Measurements from ENCODE around the gene HCN3.

Gene HCN3

DNA sequence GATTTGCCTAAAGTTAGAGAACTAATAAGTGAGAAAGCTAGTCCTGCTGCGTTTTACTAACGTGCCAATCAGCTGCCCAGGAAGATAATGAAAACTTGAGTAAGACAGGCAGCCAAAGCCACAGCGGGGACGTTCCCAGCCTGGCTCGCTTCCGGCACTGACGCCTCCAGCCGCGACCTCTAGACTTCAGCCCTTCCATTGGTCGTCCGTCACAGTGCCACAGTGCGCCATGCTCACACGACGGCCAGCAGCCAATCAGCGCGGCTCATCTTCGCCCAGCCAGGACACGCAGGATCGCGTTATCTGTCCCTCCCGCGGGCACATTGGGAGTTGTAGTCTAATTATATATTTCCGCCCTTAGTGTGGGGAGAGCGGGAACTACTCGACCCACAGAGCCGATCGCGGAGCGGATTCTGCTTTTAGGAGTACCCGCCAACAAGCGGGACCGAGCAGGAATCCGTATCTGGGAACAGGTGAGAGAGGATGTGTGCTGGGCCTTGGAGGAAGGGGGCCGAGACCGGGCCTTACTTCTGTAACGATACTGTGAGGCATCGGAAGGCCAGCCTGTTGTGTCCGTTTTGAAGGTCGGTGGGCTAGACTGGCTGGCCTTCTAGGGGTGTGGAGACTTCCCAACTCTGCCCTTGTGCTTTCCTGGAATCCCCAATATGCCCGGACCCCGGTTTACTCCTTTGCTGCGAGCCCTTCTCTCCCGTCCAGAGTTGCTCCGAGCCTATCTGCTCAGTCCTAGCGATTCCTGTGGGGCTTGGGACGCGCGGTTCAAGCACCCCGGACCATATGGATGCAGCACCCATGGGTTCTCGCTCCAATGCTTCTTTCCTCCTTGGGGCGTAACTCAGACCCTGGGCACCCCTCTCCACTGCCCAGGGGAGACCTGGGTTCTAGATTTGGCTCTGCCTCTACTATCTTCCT is 31.5 kb downstream of the HCN3 start, which contains the start of gene FDPS:
Gene FDPS, plus strand, starts transcription at position 374 of the 930 bp plus-strand sequence. CDS start 924 bp downstream, outside the sequence.
- H3K79me2 ChIP-seq = peaks cover 3% of the 10 kb centered on the region
- peak within 1 kb of the TSS; percentile 57 for H3K9ac ChIP-seq
- H3K27ac ChIP-seq = peak within 1 kb of the TSS; percentile 90
- no peaks in the 10 kb centered on the region for H3K9me3 ChIP-seq (ENCODE audit: control insufficient read depth, low read length)
- H3K36me3 ChIP-seq (ENCODE audit: control insufficient read depth, insufficient read depth, low read length) = no peaks in the 10 kb centered on the region
- peak within 1 kb of the TSS; percentile 95 for H2AFZ ChIP-seq
- peak within 1 kb of the TSS; percentile 90 for H3K4me2 ChIP-seq (ENCODE audit: low read length)
- H3K4me3 ChIP-seq (ENCODE audit: low read depth, low read length) = peak within 1 kb of the TSS; percentile 98
- TF ChIP-seq, protein P1, sequence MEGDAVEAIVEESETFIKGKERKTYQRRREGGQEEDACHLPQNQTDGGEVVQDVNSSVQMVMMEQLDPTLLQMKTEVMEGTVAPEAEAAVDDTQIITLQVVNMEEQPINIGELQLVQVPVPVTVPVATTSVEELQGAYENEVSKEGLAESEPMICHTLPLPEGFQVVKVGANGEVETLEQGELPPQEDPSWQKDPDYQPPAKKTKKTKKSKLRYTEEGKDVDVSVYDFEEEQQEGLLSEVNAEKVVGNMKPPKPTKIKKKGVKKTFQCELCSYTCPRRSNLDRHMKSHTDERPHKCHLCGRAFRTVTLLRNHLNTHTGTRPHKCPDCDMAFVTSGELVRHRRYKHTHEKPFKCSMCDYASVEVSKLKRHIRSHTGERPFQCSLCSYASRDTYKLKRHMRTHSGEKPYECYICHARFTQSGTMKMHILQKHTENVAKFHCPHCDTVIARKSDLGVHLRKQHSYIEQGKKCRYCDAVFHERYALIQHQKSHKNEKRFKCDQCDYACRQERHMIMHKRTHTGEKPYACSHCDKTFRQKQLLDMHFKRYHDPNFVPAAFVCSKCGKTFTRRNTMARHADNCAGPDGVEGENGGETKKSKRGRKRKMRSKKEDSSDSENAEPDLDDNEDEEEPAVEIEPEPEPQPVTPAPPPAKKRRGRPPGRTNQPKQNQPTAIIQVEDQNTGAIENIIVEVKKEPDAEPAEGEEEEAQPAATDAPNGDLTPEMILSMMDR (IDR thresholded peaks at IDR 0.05) = no peak
- H3K27me3 ChIP-seq (ENCODE audit: control insufficient read depth, insufficient read depth, low read length) = no peaks in the 10 kb centered on the region
- peaks cover 4% of the 10 kb centered on the region for H3K4me1 ChIP-seq

DNA sequence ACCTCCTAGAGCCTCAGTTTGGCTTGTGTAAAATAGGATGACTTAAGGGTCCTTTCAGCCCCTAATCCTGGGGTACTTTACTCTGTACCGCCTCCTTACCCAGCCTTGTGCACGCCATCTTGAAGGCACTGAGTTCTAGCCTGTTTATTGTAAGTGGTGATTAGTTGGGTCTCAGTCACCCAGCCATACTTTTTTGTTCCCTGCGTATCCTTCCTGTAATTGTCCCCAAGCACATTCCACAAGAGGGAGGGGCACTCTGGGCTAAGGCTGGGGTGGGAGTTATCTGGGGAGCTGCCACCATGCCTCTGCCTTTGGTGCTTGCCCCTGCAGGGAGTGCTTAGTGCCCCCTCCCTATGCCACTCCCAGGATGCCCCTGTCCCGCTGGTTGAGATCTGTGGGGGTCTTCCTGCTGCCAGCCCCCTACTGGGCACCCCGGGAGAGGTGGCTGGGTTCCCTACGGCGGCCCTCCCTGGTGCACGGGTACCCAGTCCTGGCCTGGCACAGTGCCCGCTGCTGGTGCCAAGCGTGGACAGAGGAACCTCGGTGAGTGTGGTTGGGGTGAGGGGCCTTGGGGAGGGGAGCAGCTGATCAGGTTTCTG is 32.3 kb downstream of the HCN3 start:
- Histone ChIP-seq H3K27me3 (ENCODE audit: control insufficient read depth, insufficient read depth, low read length) (no peaks in the 10 kb centered on the region), H3K36me3 (ENCODE audit: control insufficient read depth, insufficient read depth, low read length) (no peaks in the 10 kb centered on the region), H3K9me3 (ENCODE audit: control insufficient read depth, low read length) (no peaks in the 10 kb centered on the region), H3K79me2 (peaks cover 3% of the 10 kb centered on the region), H3K4me2 (ENCODE audit: low read length) (peak overlapping the region; percentile 90), H3K9ac (no peak overlapping the region), H3K4me1 (peaks cover 4% of the 10 kb centered on the region), H2AFZ (no peak overlapping the region), H3K27ac (peak overlapping the region; percentile 90), H3K4me3 (ENCODE audit: low read depth, low read length) (peak overlapping the region; percentile 98)
- TF ChIP-seq, protein P1 (IDR thresholded peaks at IDR 0.05) = no peak

DNA sequence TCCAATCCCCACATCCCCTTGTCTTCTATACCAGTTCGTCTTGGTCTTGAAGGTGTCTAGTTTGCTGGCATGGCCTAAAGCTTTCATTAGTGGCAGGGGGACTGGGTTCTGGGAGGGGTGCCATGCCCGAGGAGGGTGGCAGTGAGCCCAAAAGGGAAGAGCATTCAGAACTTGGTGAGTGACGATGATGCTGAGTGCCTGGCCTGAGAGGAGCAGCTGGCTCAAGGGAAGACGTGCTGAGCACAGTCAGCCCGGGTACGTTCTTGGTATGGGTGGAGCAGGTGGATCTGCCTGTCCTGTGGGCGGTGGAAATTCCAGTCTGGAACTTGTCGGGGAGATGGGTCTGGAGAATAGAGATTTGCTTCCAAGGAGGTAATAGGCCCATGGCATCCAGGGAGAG is 36.0 kb downstream of the HCN3 start:
- Histone ChIP-seq H3K9ac (no peak overlapping the region), H3K9me3 (ENCODE audit: control insufficient read depth, low read length) (no peaks in the 10 kb centered on the region)

DNA sequence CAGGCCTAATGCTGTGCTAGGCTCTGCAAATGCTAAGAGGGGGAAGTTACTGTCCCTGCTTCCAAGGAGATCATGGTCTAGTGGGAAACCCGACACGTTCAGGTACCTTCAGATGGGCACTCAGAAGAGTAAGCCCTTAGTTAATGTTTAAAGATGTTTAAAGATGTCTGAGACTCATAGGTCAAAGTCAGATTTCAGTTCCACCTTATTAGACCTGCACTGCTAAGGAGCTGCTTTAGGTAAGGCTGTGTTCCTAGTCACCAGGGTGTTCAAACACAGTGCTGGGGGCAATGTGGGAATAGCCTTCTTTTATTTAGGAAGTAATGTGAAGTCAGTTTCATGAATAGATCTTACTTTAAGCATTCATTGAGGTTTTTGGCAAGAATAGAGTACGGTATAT is 39.7 kb downstream of the HCN3 start:
- Histone ChIP-seq H2AFZ (no peak overlapping the region), H3K4me3 (ENCODE audit: low read depth, low read length) (no peak overlapping the region), H3K79me2 (no peaks in the 10 kb centered on the region), H3K4me1 (no peaks in the 10 kb centered on the region), H3K9ac (no peak overlapping the region), H3K4me2 (ENCODE audit: low read length) (no peak overlapping the region), H3K9me3 (ENCODE audit: control insufficient read depth, low read length) (no peaks in the 10 kb centered on the region), H3K36me3 (ENCODE audit: control insufficient read depth, insufficient read depth, low read length) (no peaks in the 10 kb centered on the region), H3K27me3 (ENCODE audit: control insufficient read depth, insufficient read depth, low read length) (no peaks in the 10 kb centered on the region), H3K27ac (no peak overlapping the region)
- TF ChIP-seq, protein P1 (IDR thresholded peaks at IDR 0.05) = no peak

More for the DNA sequence above, 36.0 kb downstream of the HCN3 start:
- Histone ChIP-seq H3K27me3 (ENCODE audit: control insufficient read depth, insufficient read depth, low read length) (no peaks in the 10 kb centered on the region), H3K36me3 (ENCODE audit: control insufficient read depth, insufficient read depth, low read length) (no peaks in the 10 kb centered on the region), H3K4me1 (peaks cover 4% of the 10 kb centered on the region), H2AFZ (no peak overlapping the region), H3K4me2 (ENCODE audit: low read length) (no peak overlapping the region), H3K27ac (no peak overlapping the region), H3K79me2 (peaks cover 3% of the 10 kb centered on the region), H3K4me3 (ENCODE audit: low read depth, low read length) (no peak overlapping the region)
- TF ChIP-seq, protein P1 (IDR thresholded peaks at IDR 0.05) = no peak
